BJ (cell line): Measurements from ENCODE around the gene MAN2A2. TPM values are rescaled to one million over a fixed set of nuclear protein-coding genes. Genes with fewer than 3 reads are reported as not detected.
"Not testable (repeated sequence)": the region's sequence is repeated elsewhere in the genome, so short reads cannot be mapped to it uniquely, and the experiment has no call there.

Experiments used
- CTCF ChIA-PET: fragments of 350-600 bp; formaldehyde crosslinking; extraction: SDS; loops from one replicate; lab custom pipeline; 2021; ENCODE audit warnings: antibody characterized with exemption, inconsistent platforms; lab: Yijun Ruan, JAX
- POLR2A ChIA-PET: fragments of 300-600 bp; sonication (Branson Sonifier 250); formaldehyde crosslinking; extraction: SDS; loops from one replicate; lab custom pipeline; 2021; ENCODE audit warnings: antibody characterized with exemption; lab: Charles Lee
- DNase-seq: peaks from one replicate; pipeline ENCODE4 v3.0.0-alpha.2; 2011; ENCODE audit warnings: low read depth
- H3K27me3 ChIP-seq: 2 replicates; pipeline ENCODE4 v1.6.0; 2011; ENCODE audit warnings: low read length; ENCODE audit not compliant: control insufficient read depth, insufficient read depth
- H3K36me3 ChIP-seq: 2 replicates; pipeline ENCODE4 v1.5.1; 2011; ENCODE audit warnings: low read length; ENCODE audit not compliant: control insufficient read depth, insufficient read depth
- H3K4me3 ChIP-seq: 2 replicates; pipeline ENCODE4 v1.5.1; 2011; ENCODE audit warnings: low read depth, mild to moderate bottlenecking, control low read depth, low read length
- CTCF ChIP-seq: IDR thresholded peaks from 2 replicates; pipeline ENCODE4 v1.5.1; 2011; ENCODE audit warnings: low read depth, mild to moderate bottlenecking, control low read depth, inconsistent platforms, low read length, moderate library complexity; ENCODE audit not compliant: insufficient read depth
- polyA plus RNA-seq: library from polyadenylated mRNA; depleted of rRNA; stranded (reverse); fragments of >200 nt; gene quantifications from 2 replicates; pipeline ENCODE4 v1.2.3, GENCODE V29; 2011

Gene MAN2A2
- polyA plus RNA-seq, 1 experiment = 40.4 TPM

DNA sequence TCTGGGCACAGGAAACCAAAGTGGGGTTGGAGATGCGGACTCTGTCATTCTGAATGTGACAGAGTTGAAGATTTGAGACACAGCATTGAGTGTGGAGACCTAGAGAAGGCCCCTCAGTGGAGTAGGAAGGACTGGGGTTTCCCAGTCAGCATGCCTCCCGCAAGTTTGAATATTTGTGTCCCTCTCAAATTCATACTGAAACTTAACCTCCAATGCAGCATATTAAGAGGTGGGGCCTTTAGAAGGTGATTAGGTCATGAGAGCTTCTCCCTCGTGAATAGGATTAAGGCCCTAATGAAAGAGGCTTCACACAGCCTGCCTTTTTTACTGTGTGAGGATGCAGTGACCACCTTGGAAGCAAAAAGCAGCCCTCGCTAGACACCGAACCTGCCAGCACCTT is 21.3 kb downstream of the MAN2A2 start:
- POLR2A ChIA-PET = no interaction called here
- TF ChIP-seq CTCF = no peak
- H3K36me3 ChIP-seq = peaks cover 6% of the 10 kb centered on the region
- CTCF ChIA-PET = interaction anchor here (1.5 to 2.0 kb wide), 2 partner anchors 8 to 9 kb away, joined by 4 to 9 read pairs; partner anchors contain the start of gene HDDC3
- no peaks in the 10 kb centered on the region for H3K27me3 ChIP-seq
- no peak for DNase-seq
- no peak overlapping the region for H3K4me3 ChIP-seq

- DNase-seq, H3K4me3 ChIP-seq, POLR2A ChIA-PET, H3K27me3 ChIP-seq, H3K36me3 ChIP-seq: not testable (repeated sequence)
- CTCF ChIA-PET = interaction anchor here (1.0 to 1.7 kb wide), 2 partner anchors 30 to 41 kb away, joined by 3 to 5 read pairs; no protein-coding TSS in a partner anchor
These were observed 23.7 kb downstream of the MAN2A2 start for GRCh38 chr15:90926766-90927165.

DNA sequence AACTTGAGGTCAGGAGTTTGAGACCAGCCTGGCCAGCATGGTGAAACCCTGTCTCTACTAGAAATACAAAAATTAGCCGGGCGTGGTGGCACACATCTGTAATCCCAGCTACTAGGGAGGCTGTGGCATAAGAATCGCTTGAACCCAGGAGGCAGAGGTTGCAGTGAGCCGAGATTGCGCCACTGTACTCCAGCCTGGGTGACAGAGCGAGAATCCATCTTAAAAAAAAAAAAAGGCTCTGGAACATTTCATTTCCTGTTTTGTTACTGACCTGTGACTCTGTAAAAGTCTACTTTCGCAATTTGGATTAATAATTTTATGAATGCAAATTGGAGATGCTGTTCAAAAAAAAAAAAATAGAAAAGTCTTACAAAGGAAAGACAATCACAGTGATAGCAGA is 25.0 kb downstream of the MAN2A2 start:
- POLR2A ChIA-PET, CTCF ChIA-PET, H3K36me3 ChIP-seq, H3K27me3 ChIP-seq, DNase-seq, H3K4me3 ChIP-seq: not testable (repeated sequence)

DNA sequence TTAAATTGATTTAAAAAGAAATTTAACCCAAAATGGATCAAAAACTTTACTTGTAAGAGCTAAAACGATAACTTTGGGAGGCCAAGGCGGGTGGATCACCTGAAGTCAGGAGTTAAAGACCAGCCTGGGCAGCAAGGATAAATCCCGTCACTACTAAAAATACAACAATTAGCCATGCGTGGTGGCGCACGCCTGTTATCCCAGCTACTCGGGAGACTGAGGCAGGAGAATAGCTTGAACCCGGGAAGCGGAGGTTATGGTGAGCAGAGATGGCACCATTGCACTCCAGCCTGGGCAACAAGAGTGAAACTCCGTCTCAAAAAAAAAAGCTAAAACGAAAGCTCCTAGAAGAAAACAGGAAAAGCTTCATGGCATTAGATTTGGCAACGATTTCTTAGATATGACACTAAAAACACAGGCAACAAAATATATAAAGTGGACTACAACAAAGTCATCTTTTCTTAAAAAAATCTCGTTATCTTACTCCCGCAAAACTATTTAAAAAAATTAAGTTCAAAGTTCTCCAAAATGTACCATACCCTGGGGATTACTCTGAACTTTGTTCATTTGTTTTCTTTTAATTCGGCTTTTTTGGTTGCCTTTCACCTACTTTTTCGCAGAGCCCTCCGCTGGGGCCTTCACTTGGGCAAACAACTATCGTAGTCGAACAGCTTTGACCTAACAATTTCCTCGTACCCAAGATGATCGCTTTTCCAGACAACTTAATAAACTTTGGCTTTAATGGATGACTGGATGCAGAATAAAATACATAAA is 26.3 kb downstream of the MAN2A2 start:
- TF ChIP-seq CTCF = no peak
- H3K27me3 ChIP-seq = no peaks in the 10 kb centered on the region
- POLR2A ChIA-PET = no interaction called here
- H3K36me3 ChIP-seq = no peaks in the 10 kb centered on the region
- CTCF ChIA-PET = interaction anchor here (0.6 to 2.5 kb wide), 3 partner anchors 18 to 356 kb away, joined by 3 to 7 read pairs (median 6); no protein-coding TSS in a partner anchor
- no peak for DNase-seq
- H3K4me3 ChIP-seq = peak overlapping the region; percentile 46

DNA sequence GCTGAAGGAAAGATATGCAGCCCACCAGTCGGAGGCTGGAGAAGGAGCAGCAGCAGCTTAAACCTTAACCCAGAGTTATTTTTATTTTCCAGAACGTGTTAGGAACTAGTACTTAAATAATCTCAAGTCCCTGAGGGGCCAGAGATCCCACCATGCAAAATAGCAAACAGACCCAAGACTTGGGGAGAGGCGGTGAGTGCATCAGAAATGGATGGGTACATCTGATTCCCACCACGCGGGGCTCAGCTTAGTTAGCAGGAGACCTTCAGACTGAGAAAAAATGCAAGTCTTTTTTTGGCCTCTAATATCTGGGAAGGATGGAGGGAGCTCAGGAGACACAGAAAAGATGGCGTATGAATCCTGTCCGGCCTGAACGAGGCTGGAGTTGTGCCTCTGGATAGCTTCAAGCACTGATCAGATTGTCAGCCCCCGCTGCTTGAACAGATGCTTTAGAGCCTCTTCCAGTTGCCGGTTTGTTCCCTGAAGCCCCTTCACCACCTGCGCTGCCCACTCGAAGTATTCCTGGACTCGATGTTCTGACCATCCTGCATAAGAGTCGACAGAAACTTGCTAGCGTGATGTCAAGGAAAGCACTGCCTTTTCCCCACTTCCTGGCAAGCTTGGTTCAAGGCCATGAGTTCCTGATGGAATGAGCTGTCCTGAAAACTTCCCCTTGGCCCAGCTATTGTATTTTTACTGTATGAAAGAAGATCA is 27.9 kb downstream of the MAN2A2 start:
- ChIA-PET POLR2A (no interaction called here), CTCF (interaction anchor here (0.8 to 7.1 kb wide), 19 partner anchors 7 to 635 kb away, joined by 3 to 94 read pairs (median 7); partner anchors contain the start of genes FES, MAN2A2 and RCCD1)
- no peaks in the 10 kb centered on the region for H3K36me3 ChIP-seq
- no peak for TF ChIP-seq CTCF
- no peak for DNase-seq
- H3K27me3 ChIP-seq = no peaks in the 10 kb centered on the region
- peak overlapping the region; percentile 46; the same call in 1 of the 2 replicates for H3K4me3 ChIP-seq

DNA sequence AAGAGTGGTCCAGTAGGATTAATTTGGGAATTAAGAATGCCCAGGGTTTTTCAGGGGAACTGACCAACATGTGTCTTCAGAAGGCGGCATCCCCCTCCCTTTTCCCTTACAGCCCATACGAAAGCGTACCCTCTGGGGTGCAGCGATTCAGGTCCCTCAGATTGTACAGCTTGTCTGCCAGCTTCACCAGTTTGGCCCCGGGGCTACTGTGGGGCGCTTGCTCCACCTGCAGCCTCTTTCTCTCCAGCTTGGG is 28.4 kb downstream of the MAN2A2 start:
- POLR2A ChIA-PET = no interaction called here
- TF ChIP-seq CTCF = no peak
- no peaks in the 10 kb centered on the region for H3K27me3 ChIP-seq
- CTCF ChIA-PET = interaction anchor here (0.8 to 7.1 kb wide), 22 partner anchors 8 to 540 kb away, joined by 3 to 94 read pairs (median 6); partner anchors contain the start of genes FES, MAN2A2 and RCCD1
- H3K36me3 ChIP-seq = no peaks in the 10 kb centered on the region
- no peak for DNase-seq
- H3K4me3 ChIP-seq = peak overlapping the region; percentile 65
